ENCODE results near the gene NR3C1. TPM values are rescaled to one million over a fixed set of nuclear protein-coding genes. Genes with fewer than 3 reads are reported as not detected.
A peak's percentile ranks its signal among the peaks of the same experiment; 100 is the strongest.

The NR3C1 gene
- total RNA-seq, 1 donor from 2014 or later = 44.6 TPM

DNA sequence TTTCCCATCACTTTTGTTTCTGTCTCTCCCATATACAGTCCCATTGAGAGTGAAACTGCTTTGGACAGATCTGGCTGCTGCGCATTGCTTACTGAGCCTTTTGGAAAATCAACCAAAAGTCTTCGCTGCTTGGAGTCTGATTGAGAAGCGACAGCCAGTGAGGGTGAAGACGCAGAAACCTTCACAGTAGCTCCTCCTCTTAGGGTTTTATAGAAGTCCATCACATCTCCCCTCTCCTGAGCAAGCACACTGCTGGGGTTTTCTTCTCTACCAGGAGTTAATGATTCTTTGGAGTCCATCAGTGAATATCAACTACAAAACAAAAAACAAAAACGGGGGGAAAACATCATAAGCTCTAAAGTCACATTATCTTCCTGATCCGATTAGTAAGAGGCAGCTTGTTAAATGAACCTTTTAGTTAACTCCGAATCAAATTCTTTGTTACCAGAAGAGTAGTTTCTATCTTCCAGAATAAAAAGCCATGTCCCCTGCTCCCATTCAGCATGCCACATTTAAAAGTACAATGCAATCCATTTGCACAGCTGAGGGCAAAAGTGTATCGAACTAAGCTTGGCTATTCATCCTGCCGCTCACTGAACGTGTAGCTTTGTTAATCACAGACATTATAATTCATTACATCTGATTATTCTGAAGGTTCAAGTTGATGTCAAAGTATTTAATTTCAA, 2.8 kb downstream of the NR3C1 start:
- Mint-ChIP-seq H3K27me3 (ENCODE audit: low read depth) (no peaks in the 10 kb centered on the region), H3K36me3 (ENCODE audit: low read depth) (peaks cover 10% of the 10 kb centered on the region), H3K4me3 (ENCODE audit: unreplicated experiment) (peak overlapping the region; percentile 80), H3K27ac (ENCODE audit: unreplicated experiment) (no peak overlapping the region), H3K4me1 (ENCODE audit: low read depth) (peaks cover 71% of the 10 kb centered on the region), H3K9me3 (ENCODE audit: low read depth) (no peaks in the 10 kb centered on the region)
- TF ChIP-seq, protein P1, sequence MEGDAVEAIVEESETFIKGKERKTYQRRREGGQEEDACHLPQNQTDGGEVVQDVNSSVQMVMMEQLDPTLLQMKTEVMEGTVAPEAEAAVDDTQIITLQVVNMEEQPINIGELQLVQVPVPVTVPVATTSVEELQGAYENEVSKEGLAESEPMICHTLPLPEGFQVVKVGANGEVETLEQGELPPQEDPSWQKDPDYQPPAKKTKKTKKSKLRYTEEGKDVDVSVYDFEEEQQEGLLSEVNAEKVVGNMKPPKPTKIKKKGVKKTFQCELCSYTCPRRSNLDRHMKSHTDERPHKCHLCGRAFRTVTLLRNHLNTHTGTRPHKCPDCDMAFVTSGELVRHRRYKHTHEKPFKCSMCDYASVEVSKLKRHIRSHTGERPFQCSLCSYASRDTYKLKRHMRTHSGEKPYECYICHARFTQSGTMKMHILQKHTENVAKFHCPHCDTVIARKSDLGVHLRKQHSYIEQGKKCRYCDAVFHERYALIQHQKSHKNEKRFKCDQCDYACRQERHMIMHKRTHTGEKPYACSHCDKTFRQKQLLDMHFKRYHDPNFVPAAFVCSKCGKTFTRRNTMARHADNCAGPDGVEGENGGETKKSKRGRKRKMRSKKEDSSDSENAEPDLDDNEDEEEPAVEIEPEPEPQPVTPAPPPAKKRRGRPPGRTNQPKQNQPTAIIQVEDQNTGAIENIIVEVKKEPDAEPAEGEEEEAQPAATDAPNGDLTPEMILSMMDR (IDR thresholded peaks at IDR 0.05) = no peak
- DNase-seq (ENCODE audit: low spot score) = no peak

DNA sequence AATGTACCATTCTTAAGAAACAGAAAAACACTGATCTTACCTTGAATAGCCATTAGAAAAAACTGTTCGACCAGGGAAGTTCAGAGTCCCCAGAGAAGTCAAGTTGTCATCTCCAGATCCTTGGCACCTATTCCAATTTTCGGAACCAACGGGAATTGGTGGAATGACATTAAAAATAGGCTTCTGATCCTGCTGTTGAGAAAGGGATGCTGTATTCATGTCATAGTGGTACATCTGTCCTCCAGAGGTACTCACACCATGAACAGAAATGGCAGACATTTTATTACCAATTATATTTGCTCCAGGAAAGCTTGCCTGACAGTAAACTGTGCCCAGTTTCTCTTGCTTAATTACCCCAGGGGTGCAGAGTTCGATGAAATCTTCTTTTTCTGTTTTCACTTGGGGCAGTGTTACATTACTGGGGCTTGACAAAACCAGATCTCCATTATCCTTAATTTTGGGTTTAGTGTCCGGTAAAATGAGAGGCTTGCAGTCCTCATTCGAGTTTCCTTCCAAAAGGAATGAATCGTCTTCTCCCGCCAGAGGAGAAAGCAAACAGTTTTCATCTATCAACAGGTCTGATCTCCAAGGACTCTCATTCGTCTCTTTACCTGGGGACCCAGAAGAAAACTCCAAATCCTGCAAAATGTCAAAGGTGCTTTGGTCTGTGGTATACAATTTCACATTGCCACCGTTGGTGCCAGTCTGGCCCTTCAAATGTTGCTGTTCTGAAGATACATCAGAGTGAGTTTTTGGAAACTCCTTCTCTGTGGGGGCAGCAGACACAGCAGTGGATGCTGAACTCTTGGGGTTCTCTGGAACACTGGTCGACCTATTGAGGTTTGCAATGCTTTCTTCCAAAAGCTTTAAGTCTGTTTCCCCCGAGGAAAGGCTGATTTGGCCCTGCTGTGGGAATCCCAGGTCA, 3.6 kb downstream of the NR3C1 start:
- Mint-ChIP-seq H3K4me1 (ENCODE audit: low read depth) (peaks cover 74% of the 10 kb centered on the region), H3K9me3 (ENCODE audit: low read depth) (no peaks in the 10 kb centered on the region), H3K27ac (ENCODE audit: unreplicated experiment) (no peak overlapping the region), H3K36me3 (ENCODE audit: low read depth) (peaks cover 10% of the 10 kb centered on the region), H3K4me3 (ENCODE audit: unreplicated experiment) (peak overlapping the region; percentile 40), H3K27me3 (ENCODE audit: low read depth) (no peaks in the 10 kb centered on the region)
- DNase-seq (ENCODE audit: low spot score) = no peak
- TF ChIP-seq, protein P1 (IDR thresholded peaks at IDR 0.05) = no peak

DNA sequence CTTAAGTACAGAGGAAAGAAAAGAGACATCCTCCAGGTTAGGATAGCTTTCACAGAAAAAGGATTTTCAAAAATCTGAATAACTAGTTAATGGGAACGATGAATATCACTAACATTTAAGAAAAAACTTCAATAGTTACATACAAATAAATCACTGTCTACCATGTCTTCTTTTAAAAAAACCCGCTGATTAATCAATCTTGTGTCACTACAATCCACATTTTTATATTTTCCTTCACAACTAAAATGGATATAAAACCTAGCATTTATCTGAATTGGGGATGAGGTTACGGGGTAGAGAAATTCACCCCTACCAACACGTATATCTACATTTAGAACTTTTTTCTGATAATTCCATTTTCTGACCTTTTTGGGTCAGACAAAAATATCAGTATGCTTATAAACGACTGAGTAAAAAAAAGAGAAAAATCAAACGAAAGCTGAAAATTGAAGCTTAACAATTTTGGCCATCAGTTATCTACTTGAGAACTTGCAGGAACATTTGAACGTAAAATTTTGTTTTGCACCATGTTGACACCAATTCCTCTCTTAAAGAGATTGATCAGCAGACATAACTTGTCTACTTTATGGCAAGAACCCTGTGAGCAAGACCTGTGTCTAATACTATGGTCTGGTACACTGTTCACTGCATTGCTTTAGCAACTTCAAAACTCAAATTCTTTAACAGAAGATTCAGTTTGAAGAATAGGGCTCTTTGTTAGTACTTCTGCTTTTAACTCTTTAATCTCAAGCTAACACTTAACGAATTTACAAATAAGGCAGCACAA, 4.8 kb downstream of the NR3C1 start:
- DNase-seq (ENCODE audit: low spot score) = no peak

DNA sequence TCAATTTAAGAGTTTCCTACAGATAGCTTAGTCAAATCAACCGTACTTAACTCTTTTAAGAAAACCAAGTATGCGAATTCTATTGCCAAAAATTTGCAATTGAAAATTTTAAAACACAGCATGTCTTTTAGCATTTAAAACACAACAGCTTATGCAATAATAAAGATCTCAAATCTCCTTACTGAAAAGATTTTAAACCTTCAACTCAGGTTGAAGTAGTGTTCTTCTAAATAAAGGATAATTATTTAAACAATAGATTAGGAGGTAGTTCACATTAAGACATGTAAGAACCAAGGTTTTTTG, 5.5 kb downstream of the NR3C1 start:
- DNase-seq (ENCODE audit: low spot score) = no peak
- TF ChIP-seq, protein P1 (IDR thresholded peaks at IDR 0.05) = no peak
- Mint-ChIP-seq H3K9me3 (ENCODE audit: low read depth) (no peaks in the 10 kb centered on the region), H3K4me1 (ENCODE audit: low read depth) (peaks cover 74% of the 10 kb centered on the region), H3K27me3 (ENCODE audit: low read depth) (no peaks in the 10 kb centered on the region), H3K4me3 (ENCODE audit: unreplicated experiment) (peak overlapping the region; percentile 12), H3K36me3 (ENCODE audit: low read depth) (peaks cover 10% of the 10 kb centered on the region), H3K27ac (ENCODE audit: unreplicated experiment) (no peak overlapping the region)

More for the DNA sequence above, 4.8 kb downstream of the NR3C1 start:
- no peaks in the 10 kb centered on the region for H3K9me3 Mint-ChIP-seq (ENCODE audit: low read depth)
- H3K4me1 Mint-ChIP-seq (ENCODE audit: low read depth) = peaks cover 74% of the 10 kb centered on the region
- TF ChIP-seq, protein P1 (IDR thresholded peaks at IDR 0.05) = no peak
- peak overlapping the region; percentile 40 for H3K4me3 Mint-ChIP-seq (ENCODE audit: unreplicated experiment)
- no peak overlapping the region for H3K27ac Mint-ChIP-seq (ENCODE audit: unreplicated experiment)
- H3K36me3 Mint-ChIP-seq (ENCODE audit: low read depth) = peaks cover 10% of the 10 kb centered on the region
- H3K27me3 Mint-ChIP-seq (ENCODE audit: low read depth) = no peaks in the 10 kb centered on the region

All from chondrocyte (in vitro differentiated cells).